ACHN (cell line): ENCODE measurements around the gene ZEB2.

Experiments used
- DNase-seq: peaks from one replicate; pipeline ENCODE4 v3.0.0-alpha.2; 2015
- in situ Hi-C: cut with HindIII; loops from 2 replicates; pipeline ENCODE4 v1.10.0; 2017; ENCODE audit warnings: low sequenced_read_pairs, low pct_ligation_motif_present, low pct_unique_long_range_greater_than_20kb

ZEB2 gene

DNA sequence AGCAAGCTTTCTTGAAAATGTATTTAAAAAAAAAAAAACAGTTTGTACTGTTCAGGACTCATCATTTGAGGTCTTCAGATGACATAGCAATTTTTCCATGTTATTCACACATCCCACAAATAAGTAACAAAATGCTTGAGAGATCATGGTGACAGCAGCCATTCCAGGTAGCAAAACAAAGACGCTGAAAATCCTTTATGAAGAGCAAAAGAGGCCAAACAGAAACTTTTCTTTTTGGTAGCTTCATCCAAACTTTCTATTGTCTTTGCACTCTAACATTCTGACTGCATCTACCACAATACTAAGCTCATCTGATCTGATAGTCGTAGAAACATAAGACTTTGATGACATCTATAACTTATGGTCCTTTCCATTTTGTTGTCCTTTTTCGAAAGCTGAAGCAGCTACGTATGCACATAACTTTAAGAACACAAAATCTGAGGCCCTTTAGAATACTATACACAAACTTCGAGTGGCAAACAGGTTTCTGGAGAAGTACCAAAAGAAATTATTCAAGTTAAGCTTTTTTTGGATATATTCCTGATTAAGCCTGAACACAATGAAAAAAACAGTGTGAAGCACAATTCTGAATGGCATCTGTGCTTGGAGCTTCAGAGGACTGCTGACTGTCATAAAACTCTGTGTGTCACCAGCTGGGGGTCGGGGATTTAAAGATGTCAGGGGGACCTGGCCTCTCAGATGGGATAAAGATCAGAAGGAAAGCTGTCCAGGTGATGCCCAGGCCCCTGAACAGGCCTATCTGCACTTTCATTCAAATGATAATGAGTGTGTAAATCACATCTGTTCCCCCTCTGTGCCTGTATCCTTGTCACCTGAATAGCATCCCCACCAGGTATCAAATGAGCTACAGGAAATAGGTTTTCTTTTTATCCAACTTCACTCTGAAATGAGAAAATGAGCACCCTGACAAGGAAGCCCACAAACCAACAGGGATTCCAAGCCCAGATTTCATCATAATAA is 75.8 kb downstream of the ZEB2 start:
- no peak for DNase-seq
- in situ Hi-C loops, result no loop called here

- no peak for DNase-seq
These were observed 78.2 kb downstream of the ZEB2 start for GRCh38 chr2:144441711-144442141.

GRCh38 chr2:144439993-144440392 is 79.9 kb downstream of the ZEB2 start:
- in situ Hi-C loops, result no loop called here
- no peak for DNase-seq

More at GRCh38 chr2:144441711-144442141, 78.2 kb downstream of the ZEB2 start:
- in situ Hi-C loops, result no loop called here

DNA sequence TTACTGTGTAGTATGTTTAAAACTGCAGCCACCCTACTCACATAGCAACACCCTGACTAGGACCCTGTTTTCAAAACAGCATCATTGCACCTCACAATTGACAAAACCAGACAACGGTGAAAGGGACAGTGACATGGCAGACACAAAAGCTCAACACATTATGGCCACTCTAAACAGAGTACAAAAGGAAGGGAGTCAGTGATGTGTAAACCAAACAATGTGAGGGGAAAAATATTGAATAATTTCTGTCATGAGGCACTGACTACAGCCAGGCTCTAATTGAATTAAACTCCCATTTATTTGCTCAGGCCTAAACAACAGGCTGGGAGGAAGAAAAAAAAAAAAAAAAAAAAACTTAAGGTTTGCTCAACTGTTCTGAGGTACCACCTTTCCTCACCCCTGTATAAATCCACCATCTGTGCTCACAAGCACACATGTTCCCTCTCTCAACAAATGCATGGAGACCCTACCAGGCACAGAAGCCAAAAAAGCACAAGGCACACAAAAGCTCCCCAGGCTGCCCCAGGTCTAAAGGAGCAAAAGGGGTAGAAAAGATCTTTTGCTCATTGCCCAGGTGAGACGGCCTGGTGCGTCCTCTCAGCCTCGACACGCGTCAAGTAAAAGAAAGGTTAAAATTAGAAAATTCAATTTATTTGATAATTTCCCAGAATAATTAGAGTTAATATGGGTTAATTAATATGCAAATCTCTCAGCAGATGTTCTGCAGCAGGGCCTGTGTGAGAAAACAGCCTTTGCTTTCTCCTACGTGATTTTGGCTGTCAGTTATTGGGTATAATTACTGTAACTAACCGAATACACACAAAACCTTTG is 80.9 kb downstream of the ZEB2 start:
- in situ Hi-C loops, result no loop called here
- DNase-seq, result no peak

DNA sequence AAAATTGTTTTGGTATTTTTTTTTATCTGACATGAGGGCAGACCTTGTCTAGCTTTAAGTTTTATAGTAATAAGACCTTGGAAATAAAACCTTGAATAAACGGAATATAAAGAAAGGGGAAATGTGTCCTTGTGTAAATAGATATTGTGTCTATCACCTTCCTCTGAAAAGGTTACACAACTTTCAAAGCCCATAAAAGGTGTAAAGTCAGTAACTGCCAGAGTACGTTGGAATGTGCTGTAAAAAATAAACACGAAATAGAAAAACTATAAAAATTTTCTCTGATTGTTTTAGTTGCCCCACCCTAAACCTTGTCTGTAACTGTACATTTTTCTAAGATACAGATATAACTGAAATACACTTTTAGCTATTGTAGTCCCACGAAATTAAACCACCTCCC is 82.3 kb downstream of the ZEB2 start:
- DNase-seq, result no peak
- in situ Hi-C loops, result no loop called here

DNA sequence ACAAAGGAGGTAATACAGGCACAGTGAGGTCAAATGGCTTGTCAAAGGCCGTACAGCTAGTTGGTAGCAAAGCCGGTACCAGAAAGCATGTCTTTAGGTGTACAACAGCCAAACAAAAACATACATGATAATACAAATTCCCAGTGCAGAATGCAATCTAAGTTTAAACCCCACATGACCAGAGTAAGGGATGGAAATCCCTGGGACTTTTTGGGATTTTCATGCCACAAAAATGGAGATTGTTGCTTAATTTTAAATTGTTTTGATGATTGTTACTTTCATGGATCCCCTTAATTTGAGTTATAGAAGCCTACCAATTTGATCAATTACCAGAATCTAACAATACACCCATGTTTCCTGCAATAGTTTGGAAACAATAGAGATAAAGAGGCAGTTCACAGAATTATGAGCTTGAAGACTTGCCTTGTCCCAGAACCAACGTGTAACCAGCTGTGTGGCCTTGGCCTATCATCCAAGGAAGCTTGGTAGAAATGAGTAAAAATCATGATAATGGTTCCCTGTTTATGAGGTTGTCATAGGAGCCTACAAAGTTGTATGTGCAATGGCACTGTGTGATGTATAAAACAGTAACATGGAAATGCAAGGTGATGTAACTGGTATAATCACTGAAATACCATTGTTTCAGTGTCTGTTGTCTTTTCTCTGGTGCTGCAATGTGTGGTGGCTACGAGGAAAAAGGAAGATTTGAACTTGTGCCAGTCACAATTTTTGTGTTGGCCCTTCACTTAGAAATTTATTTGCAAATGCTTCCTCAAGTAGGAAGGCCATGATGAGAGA is 85.3 kb downstream of the ZEB2 start:
- in situ Hi-C loops, result no loop called here
- no peak for DNase-seq

DNA sequence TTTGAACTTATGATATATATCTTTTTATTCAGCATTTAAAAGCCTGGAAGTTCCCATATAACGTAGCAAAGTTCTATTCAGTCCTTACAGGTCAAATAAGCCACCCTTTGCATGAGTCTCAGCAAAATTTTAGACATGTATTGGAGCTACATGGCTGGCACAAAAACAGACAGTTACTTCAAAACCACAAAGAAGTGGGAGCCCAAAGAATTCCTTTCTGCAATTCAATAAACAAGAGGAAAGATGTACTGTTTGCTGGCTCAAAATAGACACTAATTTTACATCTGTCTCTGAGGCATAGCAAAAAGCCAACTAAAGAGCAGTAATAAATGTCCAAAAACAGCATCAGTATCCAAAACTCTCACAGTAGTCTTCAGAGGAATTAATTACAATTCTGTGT is 87.0 kb downstream of the ZEB2 start:
- in situ Hi-C loops, result no loop called here
- no peak for DNase-seq

DNA sequence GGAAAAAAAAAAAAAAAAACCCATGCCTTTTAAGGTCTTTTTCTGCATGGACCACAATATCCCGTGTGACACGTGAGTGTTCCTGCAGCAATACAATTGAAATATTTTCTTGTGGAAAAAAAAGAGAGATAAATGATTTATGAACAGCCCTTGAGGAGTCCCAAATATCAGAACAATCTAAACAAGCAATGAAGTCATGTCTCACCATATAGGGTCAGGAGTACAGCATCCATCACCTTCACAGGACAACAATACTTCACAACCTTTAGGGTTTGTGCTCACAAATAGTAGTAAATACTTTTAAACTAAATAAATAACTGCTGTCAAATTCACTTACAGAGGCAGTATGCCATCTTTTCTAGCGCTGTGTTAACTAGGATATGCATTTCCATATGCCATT is 87.9 kb downstream of the ZEB2 start:
- in situ Hi-C loops, result no loop called here

DNA sequence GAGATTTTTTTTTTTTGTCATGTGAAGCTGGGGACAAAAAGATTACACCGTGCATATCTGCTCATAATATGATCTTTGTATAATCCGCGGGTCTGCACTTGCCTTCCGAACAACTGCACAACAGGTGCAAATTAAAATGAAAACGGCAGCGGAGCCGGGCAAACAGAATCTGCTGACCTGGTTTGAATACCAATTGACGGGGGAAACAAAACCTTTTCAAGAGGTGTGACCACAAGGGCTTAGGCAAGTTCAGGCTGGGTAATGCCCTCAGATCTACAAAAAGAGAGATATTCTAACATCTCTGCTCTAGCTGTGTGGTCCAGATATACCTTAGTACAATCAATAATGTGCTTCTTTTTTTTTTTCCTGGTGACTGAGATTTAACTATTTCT is 88.5 kb downstream of the ZEB2 start:
- in situ Hi-C loops, result no loop called here
- no peak for DNase-seq

More for the DNA sequence above, 87.9 kb downstream of the ZEB2 start:
- DNase-seq, result no peak

DNA sequence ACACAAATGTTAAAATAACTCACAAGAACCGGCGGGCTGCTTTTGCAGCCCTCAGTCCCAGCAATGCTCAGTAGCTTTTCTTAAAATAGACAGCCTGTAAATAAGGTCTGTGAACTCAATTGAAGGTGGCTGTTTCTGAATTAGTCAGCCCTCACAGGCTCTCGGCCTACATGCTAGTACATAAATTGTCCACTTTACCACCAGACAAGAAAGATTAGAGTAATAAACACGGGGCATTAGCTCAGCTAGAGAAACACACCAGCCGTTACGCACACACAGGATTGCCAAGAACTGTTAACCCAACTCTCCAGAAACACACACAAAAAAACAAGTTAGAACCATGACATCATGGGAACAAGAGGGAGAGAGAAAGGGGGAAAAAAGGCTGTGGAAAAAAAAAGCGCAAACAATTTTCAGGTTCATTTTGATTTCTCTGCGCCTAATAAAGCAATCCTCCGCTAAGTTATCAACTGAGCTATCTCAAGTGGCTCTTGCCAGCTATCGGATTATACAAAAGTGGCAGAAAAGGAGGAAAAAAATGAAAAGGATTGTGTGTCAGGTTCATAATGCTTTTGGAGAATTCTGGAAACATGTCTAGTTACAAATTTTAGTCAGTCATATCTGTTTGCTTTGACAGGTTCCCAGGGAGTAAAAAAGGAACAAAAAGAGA is 89.1 kb downstream of the ZEB2 start:
- no peak for DNase-seq
- in situ Hi-C loops, result no loop called here

DNA sequence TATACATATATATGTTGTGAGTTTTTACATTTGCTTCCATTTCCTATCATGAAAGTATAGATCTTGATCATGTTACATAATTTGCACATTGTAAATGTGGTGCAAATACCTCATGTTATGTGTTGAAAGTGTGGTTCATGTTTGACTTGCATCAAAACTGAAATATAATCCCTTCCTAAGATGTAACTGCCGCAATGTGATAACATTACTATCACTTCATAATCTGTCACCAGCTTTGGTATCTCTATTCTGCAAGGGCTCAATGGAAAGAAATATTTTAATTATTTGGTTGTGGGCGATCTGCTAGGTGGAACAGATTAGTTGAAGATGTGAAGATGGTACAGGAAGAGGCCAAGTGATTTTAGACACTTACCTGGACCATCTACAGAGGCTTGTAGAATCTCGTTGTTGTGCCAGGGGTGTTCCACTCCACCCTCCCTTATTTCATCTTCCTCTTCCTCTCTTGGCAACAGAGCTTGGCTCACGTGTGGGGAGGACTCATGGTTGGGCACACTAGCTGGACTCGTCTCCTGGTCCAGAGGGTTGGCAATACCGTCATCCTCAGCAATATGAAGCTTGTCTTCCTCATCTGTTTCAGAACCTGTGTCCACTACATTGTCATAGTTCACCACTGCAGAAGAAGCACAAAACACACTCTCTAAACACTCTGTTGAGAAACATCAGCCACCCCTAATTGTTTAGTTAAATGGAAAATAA is 90.4 kb downstream of the ZEB2 start:
- no peak for DNase-seq

GRCh38 chr2:144426981-144427479 is 92.9 kb downstream of the ZEB2 start:
- in situ Hi-C loops, result no loop called here
- no peak for DNase-seq

More for the DNA sequence above, 90.4 kb downstream of the ZEB2 start:
- in situ Hi-C loops, result no loop called here

GRCh38 chr2:144426355-144426754 is 93.6 kb downstream of the ZEB2 start:
- DNase-seq, result no peak
- in situ Hi-C loops, result no loop called here

GRCh38 chr2:144424559-144425240 is 95.2 kb downstream of the ZEB2 start:
- in situ Hi-C loops, result no loop called here
- DNase-seq, result no peak

DNA sequence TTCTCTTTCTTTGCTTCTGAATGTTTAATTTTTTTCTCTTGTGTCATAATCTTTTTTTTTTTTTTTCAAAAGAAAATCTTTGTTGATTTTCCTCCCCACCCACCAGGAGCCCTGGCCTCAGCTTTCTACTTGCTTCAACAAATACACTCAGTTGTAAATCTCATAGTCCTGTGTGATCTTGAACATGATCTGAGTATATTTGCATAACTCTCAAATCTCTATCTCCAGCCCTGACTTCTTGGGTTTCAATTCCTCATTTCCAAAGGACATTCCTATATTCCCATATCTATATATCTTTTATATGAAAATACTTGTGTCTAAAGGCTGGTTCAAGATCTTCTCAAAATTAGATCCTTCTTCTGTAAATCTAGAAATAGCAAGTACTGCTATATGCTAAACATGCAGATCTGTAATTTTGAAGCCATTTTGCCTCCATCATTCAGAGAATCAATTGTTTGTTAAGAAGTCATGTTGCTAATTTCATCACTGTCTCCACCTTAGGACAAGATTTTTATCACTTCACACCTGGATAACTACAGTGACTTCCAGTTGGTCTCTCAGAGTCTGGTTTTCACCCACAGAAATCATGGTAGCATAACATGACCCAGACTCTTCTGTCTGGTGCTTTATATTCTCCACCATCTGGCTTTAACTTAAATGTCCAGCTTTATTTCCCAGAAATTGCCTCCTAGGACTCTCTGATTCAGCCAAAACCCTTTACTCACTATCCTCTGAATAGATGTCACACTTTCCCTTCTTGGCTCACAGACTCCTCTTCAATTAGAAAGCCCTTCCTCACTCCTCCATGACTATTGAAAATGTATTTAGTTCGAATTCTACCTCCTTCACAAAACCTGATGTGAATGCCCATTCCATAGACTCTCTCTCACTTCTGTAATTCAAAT is 98.1 kb downstream of the ZEB2 start:
- no peak for DNase-seq
- in situ Hi-C loops, result no loop called here

GRCh38 chr2:144419218-144419617 is 100.7 kb downstream of the ZEB2 start:
- DNase-seq, result no peak
- in situ Hi-C loops, result no loop called here
